Activated CD4-positive, alpha-beta T cell treated with anti-CD3 and anti-CD28 coated beads for 36 hours (primary cell): Measurements from ENCODE around the gene POLD2. TPM values are rescaled to one million over a fixed set of nuclear protein-coding genes. Genes with fewer than 3 reads are reported as not detected.

ENCODE experiments used
- ATAC-seq: fragments of 200-7000 bp; cut with Tn5 transposase; one replicate; pipeline ENCODE4 v1.10.0; 2021; ENCODE audit warnings: mild to moderate bottlenecking, moderate library complexity
- CTCF ChIA-PET: fragments of 350-600 bp; sonication (Branson Sonifier 250); formaldehyde crosslinking; loops from one replicate; lab custom pipeline; 2021; ENCODE audit warnings: antibody characterized with exemption; lab: Charles Lee
- POLR2A ChIA-PET: fragments of 350-600 bp; sonication (Branson Sonifier 250); formaldehyde crosslinking; loops from one replicate; lab custom pipeline; 2021; ENCODE audit warnings: antibody characterized with exemption, inconsistent platforms; lab: Charles Lee
- DNase-seq: peaks from one replicate; pipeline ENCODE4 v3.0.0-alpha.2; 2020
- H3K27ac Mint-ChIP-seq: one replicate; pipeline ENCODE4 v1.8.0; 2021; ENCODE audit warnings: mixed read lengths
- H3K27me3 Mint-ChIP-seq: one replicate; pipeline ENCODE4 v1.8.0; 2021; ENCODE audit warnings: mixed read lengths
- H3K36me3 Mint-ChIP-seq: one replicate; pipeline ENCODE4 v1.8.0; 2021; ENCODE audit warnings: low read depth, mixed read lengths
- H3K4me1 Mint-ChIP-seq: one replicate; pipeline ENCODE4 v1.8.0; 2021; ENCODE audit warnings: mixed read lengths
- H3K4me3 Mint-ChIP-seq: one replicate; pipeline ENCODE4 v1.8.0; 2021; ENCODE audit warnings: mild to moderate bottlenecking, moderate library complexity, mixed read lengths
- H3K9me3 Mint-ChIP-seq: one replicate; pipeline ENCODE4 v1.8.0; 2021; ENCODE audit warnings: low read depth, mixed read lengths
- intact Hi-C, 2 experiments: fragments of 100-400 bp; cut with DNase I in 1 of 2; cut with micrococcal nuclease in 1 of 2; formaldehyde crosslinking; loops; one replicate each; pipeline versions ENCODE4 v1.14.2 to v1.15.1; 2022 to 2024; cut with DNase I, micrococcal nuclease
- total RNA-seq, 2 experiments: library from RNA; stranded (reverse); gene quantifications; one replicate each; pipeline ENCODE4 v1.2.3, GENCODE V29; 2021

Gene POLD2
- total RNA-seq, 2 experiments from 2014 or later = 250 to 347 TPM

GRCh38 chr7:44158873-44159631 is 35.7 kb upstream of the POLD2 start:
- intact Hi-C loops = no loop called here

GRCh38 chr7:44158096-44158872 is 34.9 kb upstream of the POLD2 start:
- ChIA-PET POLR2A (no interaction called here), CTCF (no interaction called here)
- DNase-seq (no peak), ATAC-seq (no peak)
- Mint-ChIP-seq H3K4me1 (no peaks in the 10 kb centered on the region), H3K4me3 (no peak overlapping the region), H3K9me3 (no peaks in the 10 kb centered on the region), H3K36me3 (no peaks in the 10 kb centered on the region), H3K27ac (no peak overlapping the region), H3K27me3 (no peaks in the 10 kb centered on the region)
- intact Hi-C loops = no loop called here

More at GRCh38 chr7:44158873-44159631, 35.7 kb upstream of the POLD2 start:
- ATAC-seq = no peak
- Mint-ChIP-seq H3K4me3 (no peak overlapping the region), H3K9me3 (no peaks in the 10 kb centered on the region), H3K4me1 (no peaks in the 10 kb centered on the region), H3K27me3 (no peaks in the 10 kb centered on the region), H3K36me3 (no peaks in the 10 kb centered on the region), H3K27ac (no peak overlapping the region)
- ChIA-PET CTCF (interaction anchor here (0.6 kb wide), 1 partner anchor 17 kb away, joined by 3 read pairs; no protein-coding TSS in a partner anchor), POLR2A (no interaction called here)
- no peak for DNase-seq

- CTCF ChIA-PET = no interaction called here
- H3K36me3 Mint-ChIP-seq = no peaks in the 10 kb centered on the region
- H3K27ac Mint-ChIP-seq = no peak overlapping the region
- H3K4me1 Mint-ChIP-seq = no peaks in the 10 kb centered on the region
- POLR2A ChIA-PET = interaction anchor here (0.7 kb wide), 1 partner anchor 11 kb away, joined by 5 read pairs; no protein-coding TSS in a partner anchor
- DNase-seq = no peak
- no peak for ATAC-seq
- H3K9me3 Mint-ChIP-seq = no peaks in the 10 kb centered on the region
- H3K4me3 Mint-ChIP-seq = no peak overlapping the region
- intact Hi-C loops = no loop called here
- no peaks in the 10 kb centered on the region for H3K27me3 Mint-ChIP-seq
Observed at GRCh38 chr7:44157116-44158080, 34.0 kb upstream of the POLD2 start.

GRCh38 chr7:44156453-44157010 is 33.2 kb upstream of the POLD2 start:
- DNase-seq = no peak
- H3K27me3 Mint-ChIP-seq = no peaks in the 10 kb centered on the region
- no peak for ATAC-seq
- H3K27ac Mint-ChIP-seq = no peak overlapping the region
- ChIA-PET CTCF (no interaction called here), POLR2A (no interaction called here)
- no peaks in the 10 kb centered on the region for H3K36me3 Mint-ChIP-seq
- intact Hi-C loops = no loop called here
- no peaks in the 10 kb centered on the region for H3K4me1 Mint-ChIP-seq
- no peak overlapping the region for H3K4me3 Mint-ChIP-seq
- no peaks in the 10 kb centered on the region for H3K9me3 Mint-ChIP-seq

GRCh38 chr7:44155191-44156185 is 32.1 kb upstream of the POLD2 start:
- ChIA-PET CTCF (no interaction called here), POLR2A (no interaction called here)
- no peak for DNase-seq
- no peaks in the 10 kb centered on the region for H3K36me3 Mint-ChIP-seq
- no peak for ATAC-seq
- no peaks in the 10 kb centered on the region for H3K27me3 Mint-ChIP-seq
- H3K27ac Mint-ChIP-seq = no peak overlapping the region
- intact Hi-C loops = no loop called here
- no peaks in the 10 kb centered on the region for H3K9me3 Mint-ChIP-seq
- no peak overlapping the region for H3K4me3 Mint-ChIP-seq
- H3K4me1 Mint-ChIP-seq = no peaks in the 10 kb centered on the region

GRCh38 chr7:44154703-44155102 is 31.4 kb upstream of the POLD2 start:
- ATAC-seq (no peak), DNase-seq (no peak)
- H3K27me3 Mint-ChIP-seq = no peaks in the 10 kb centered on the region
- H3K4me3 Mint-ChIP-seq = no peak overlapping the region
- H3K4me1 Mint-ChIP-seq = no peaks in the 10 kb centered on the region
- intact Hi-C loops = no loop called here
- CTCF ChIA-PET = no interaction called here
- H3K9me3 Mint-ChIP-seq = no peaks in the 10 kb centered on the region
- POLR2A ChIA-PET = no interaction called here
- H3K36me3 Mint-ChIP-seq = no peaks in the 10 kb centered on the region
- no peak overlapping the region for H3K27ac Mint-ChIP-seq

- H3K27ac Mint-ChIP-seq = no peak overlapping the region
- no peaks in the 10 kb centered on the region for H3K27me3 Mint-ChIP-seq
- no peak overlapping the region for H3K4me3 Mint-ChIP-seq
- H3K4me1 Mint-ChIP-seq = no peaks in the 10 kb centered on the region
- no peaks in the 10 kb centered on the region for H3K9me3 Mint-ChIP-seq
- intact Hi-C loops = no loop called here
- DNase-seq = no peak
- CTCF ChIA-PET = no interaction called here
- no peak for ATAC-seq
- POLR2A ChIA-PET = no interaction called here
- H3K36me3 Mint-ChIP-seq = no peaks in the 10 kb centered on the region
Observed at GRCh38 chr7:44153948-44154335, 30.6 kb upstream of the POLD2 start.

- no peak overlapping the region for H3K4me3 Mint-ChIP-seq
- H3K36me3 Mint-ChIP-seq = no peaks in the 10 kb centered on the region
- no peaks in the 10 kb centered on the region for H3K4me1 Mint-ChIP-seq
- CTCF ChIA-PET = no interaction called here
- H3K27me3 Mint-ChIP-seq = no peaks in the 10 kb centered on the region
- POLR2A ChIA-PET = no interaction called here
- no peak overlapping the region for H3K27ac Mint-ChIP-seq
- intact Hi-C loops = no loop called here
- ATAC-seq (no peak), DNase-seq (no peak)
- no peaks in the 10 kb centered on the region for H3K9me3 Mint-ChIP-seq
Observed at GRCh38 chr7:44152971-44153947, 29.9 kb upstream of the POLD2 start.

GRCh38 chr7:44151956-44152355 is 28.6 kb upstream of the POLD2 start:
- Mint-ChIP-seq H3K27me3 (no peaks in the 10 kb centered on the region), H3K4me3 (no peak overlapping the region), H3K4me1 (no peaks in the 10 kb centered on the region), H3K27ac (no peak overlapping the region), H3K9me3 (no peaks in the 10 kb centered on the region), H3K36me3 (no peaks in the 10 kb centered on the region)
- ChIA-PET CTCF (no interaction called here), POLR2A (no interaction called here)
- no peak for DNase-seq
- no peak for ATAC-seq
- intact Hi-C loops = no loop called here
